ENCODE measurements around the gene CD207.

- TF ChIP-seq, protein P1, sequence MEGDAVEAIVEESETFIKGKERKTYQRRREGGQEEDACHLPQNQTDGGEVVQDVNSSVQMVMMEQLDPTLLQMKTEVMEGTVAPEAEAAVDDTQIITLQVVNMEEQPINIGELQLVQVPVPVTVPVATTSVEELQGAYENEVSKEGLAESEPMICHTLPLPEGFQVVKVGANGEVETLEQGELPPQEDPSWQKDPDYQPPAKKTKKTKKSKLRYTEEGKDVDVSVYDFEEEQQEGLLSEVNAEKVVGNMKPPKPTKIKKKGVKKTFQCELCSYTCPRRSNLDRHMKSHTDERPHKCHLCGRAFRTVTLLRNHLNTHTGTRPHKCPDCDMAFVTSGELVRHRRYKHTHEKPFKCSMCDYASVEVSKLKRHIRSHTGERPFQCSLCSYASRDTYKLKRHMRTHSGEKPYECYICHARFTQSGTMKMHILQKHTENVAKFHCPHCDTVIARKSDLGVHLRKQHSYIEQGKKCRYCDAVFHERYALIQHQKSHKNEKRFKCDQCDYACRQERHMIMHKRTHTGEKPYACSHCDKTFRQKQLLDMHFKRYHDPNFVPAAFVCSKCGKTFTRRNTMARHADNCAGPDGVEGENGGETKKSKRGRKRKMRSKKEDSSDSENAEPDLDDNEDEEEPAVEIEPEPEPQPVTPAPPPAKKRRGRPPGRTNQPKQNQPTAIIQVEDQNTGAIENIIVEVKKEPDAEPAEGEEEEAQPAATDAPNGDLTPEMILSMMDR (IDR thresholded peaks at IDR 0.05; ENCODE audit: low read depth, low read length, missing input control), result no peak
- no peak for TF ChIP-seq ATF3 (IDR thresholded peaks at IDR 0.05)
- TF ChIP-seq REST (IDR thresholded peaks at IDR 0.05), result no peak
- TF ChIP-seq MAX (IDR thresholded peaks at IDR 0.05), result no peak
- no peak for TF ChIP-seq FOXA2 (IDR thresholded peaks at IDR 0.05)
- TF ChIP-seq, protein P2, sequence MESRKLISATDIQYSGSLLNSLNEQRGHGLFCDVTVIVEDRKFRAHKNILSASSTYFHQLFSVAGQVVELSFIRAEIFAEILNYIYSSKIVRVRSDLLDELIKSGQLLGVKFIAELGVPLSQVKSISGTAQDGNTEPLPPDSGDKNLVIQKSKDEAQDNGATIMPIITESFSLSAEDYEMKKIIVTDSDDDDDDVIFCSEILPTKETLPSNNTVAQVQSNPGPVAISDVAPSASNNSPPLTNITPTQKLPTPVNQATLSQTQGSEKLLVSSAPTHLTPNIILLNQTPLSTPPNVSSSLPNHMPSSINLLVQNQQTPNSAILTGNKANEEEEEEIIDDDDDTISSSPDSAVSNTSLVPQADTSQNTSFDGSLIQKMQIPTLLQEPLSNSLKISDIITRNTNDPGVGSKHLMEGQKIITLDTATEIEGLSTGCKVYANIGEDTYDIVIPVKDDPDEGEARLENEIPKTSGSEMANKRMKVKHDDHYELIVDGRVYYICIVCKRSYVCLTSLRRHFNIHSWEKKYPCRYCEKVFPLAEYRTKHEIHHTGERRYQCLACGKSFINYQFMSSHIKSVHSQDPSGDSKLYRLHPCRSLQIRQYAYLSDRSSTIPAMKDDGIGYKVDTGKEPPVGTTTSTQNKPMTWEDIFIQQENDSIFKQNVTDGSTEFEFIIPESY (IDR thresholded peaks at IDR 0.05), result no peak
- no peak for TF ChIP-seq RAD21 (IDR thresholded peaks at IDR 0.05)
- TF ChIP-seq SP1 (IDR thresholded peaks at IDR 0.05), result no peak
- TF ChIP-seq HNF4A (conservative IDR thresholded peaks at IDR 0.05), result no peak
- no peak for TF ChIP-seq GABPA (IDR thresholded peaks at IDR 0.05 in 1 of 2, conservative IDR thresholded peaks at IDR 0.05 in 1 of 2)
- no peak for TF ChIP-seq YY1 (IDR thresholded peaks at IDR 0.05)
- TF ChIP-seq EGR1 (IDR thresholded peaks at IDR 0.05; ENCODE audit: low read depth in 2 of 2), result no peak
- no peak for TF ChIP-seq JUND (IDR thresholded peaks at IDR 0.05)
Measured at GRCh38 chr2:70799706-70800105, 35.9 kb downstream of the CD207 start.

Measured in liver (tissue), 3 donors.